GM23248 (cell line): Measurements from ENCODE around the gene COL19A1.

Source experiments
- EZH2 ChIP-seq: fragments of 200-600 bp; sonication (generic); IDR thresholded peaks from 2 replicates; pipeline ENCODE4 v1.6.1; 2018; ENCODE audit warnings: antibody characterized with exemption, mild to moderate bottlenecking; ENCODE audit not compliant: insufficient read depth, poor library complexity, severe bottlenecking
- EZH2phosphoT487 ChIP-seq: fragments of 200-600 bp; sonication (generic); IDR thresholded peaks from 2 replicates; pipeline ENCODE4 v1.6.1; 2018; ENCODE audit warnings: antibody characterized with exemption, moderate library complexity, mild to moderate bottlenecking, low read depth; ENCODE audit not compliant: insufficient read depth

- TF ChIP-seq EZH2phosphoT487 (no peak), EZH2 (no peak)
Observed at GRCh38 chr6:69817358-69817757, 49.0 kb upstream of the COL19A1 start.
